Brain microvascular endothelial cell (primary cell): ENCODE data around the gene THRAP3.

ENCODE experiments used
- DNase-seq: peaks from one replicate; pipeline ENCODE4 v3.0.0-alpha.2; 2020
- H3K27ac ChIP-seq: fragments of 250-450 bp; sonication (Bioruptor Pico); 2 replicates; pipeline ENCODE4 v1.5.1; 2020; ENCODE audit warnings: mild to moderate bottlenecking, moderate library complexity
- H3K27me3 ChIP-seq: fragments of 250-450 bp; sonication (Bioruptor Pico); replicated peaks from 2 replicates; pipeline ENCODE4 v1.5.1; 2020; ENCODE audit warnings: mild to moderate bottlenecking
- H3K36me3 ChIP-seq: fragments of 250-450 bp; sonication (Bioruptor Pico); replicated peaks from 2 replicates; pipeline ENCODE4 v1.5.1; 2020; ENCODE audit warnings: mild to moderate bottlenecking
- H3K4me3 ChIP-seq: 2 replicates; pipeline ENCODE4 v1.5.1; 2011; ENCODE audit warnings: low read depth, mild to moderate bottlenecking, control low read depth, low read length, moderate library complexity
- in situ Hi-C: cut with HindIII; loops from 2 replicates; pipeline ENCODE4 v1.10.0; 2017; ENCODE audit warnings: low sequenced_read_pairs, low pct_ligation_motif_present
- TF ChIP-seq, protein P1 (sequence below): IDR thresholded peaks from 2 replicates; pipeline ENCODE4 v1.5.1; 2011; ENCODE audit warnings: low read depth, mild to moderate bottlenecking, moderate library complexity, low read length, control low read depth, inconsistent platforms; ENCODE audit errors: missing control alignments

Gene THRAP3

DNA sequence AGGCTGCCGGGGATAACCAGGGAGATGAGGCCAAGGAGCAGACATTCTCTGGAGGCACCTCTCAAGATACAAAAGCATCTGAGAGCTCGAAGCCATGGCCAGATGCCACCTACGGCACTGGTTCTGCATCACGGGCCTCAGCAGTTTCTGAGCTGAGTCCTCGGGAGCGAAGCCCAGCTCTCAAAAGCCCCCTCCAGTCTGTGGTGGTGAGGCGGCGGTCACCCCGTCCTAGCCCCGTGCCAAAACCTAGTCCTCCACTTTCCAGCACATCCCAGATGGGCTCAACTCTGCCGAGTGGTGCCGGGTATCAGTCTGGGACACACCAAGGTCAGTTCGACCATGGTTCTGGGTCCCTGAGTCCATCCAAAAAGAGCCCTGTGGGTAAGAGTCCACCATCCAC, 62.6 kb downstream of the THRAP3 start:
- H3K4me3 ChIP-seq, result no peak overlapping the region
- no peak for DNase-seq
- TF ChIP-seq, protein P1, sequence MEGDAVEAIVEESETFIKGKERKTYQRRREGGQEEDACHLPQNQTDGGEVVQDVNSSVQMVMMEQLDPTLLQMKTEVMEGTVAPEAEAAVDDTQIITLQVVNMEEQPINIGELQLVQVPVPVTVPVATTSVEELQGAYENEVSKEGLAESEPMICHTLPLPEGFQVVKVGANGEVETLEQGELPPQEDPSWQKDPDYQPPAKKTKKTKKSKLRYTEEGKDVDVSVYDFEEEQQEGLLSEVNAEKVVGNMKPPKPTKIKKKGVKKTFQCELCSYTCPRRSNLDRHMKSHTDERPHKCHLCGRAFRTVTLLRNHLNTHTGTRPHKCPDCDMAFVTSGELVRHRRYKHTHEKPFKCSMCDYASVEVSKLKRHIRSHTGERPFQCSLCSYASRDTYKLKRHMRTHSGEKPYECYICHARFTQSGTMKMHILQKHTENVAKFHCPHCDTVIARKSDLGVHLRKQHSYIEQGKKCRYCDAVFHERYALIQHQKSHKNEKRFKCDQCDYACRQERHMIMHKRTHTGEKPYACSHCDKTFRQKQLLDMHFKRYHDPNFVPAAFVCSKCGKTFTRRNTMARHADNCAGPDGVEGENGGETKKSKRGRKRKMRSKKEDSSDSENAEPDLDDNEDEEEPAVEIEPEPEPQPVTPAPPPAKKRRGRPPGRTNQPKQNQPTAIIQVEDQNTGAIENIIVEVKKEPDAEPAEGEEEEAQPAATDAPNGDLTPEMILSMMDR, result no peak
- in situ Hi-C loops, result loop anchor here (10.0 kb wide), 1 partner anchor 152 kb away; no protein-coding TSS in a partner anchor
- H3K27me3 ChIP-seq, result no peaks in the 10 kb centered on the region
- no peak overlapping the region for H3K27ac ChIP-seq
- peaks cover 63% of the 10 kb centered on the region for H3K36me3 ChIP-seq

DNA sequence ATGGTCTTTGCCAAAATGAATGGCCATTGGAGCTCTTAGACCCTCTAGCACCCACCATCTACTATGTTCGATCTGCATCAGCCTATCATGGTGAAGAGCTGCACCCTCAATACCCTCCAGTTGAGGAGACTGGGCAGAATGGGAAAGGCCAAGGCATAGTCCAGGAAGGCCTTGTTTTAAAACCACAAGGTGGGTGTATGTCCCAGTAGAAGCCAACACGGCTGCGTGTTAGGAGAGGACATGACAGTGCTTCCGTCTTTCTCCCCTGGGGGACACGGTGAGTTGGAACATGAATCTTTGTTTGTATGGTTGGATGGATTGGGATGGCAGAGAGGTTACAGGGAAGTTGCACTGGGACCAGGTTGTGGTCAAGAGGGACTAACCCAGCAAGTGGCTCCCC, 63.4 kb downstream of the THRAP3 start:
- Histone ChIP-seq H3K4me3 (no peak overlapping the region), H3K27ac (no peak overlapping the region), H3K27me3 (no peaks in the 10 kb centered on the region), H3K36me3 (peaks cover 68% of the 10 kb centered on the region)
- in situ Hi-C loops, result loop anchor here (10.0 kb wide), 1 partner anchor 153 kb away; no protein-coding TSS in a partner anchor
- DNase-seq, result no peak
- TF ChIP-seq, protein P1, result no peak

DNA sequence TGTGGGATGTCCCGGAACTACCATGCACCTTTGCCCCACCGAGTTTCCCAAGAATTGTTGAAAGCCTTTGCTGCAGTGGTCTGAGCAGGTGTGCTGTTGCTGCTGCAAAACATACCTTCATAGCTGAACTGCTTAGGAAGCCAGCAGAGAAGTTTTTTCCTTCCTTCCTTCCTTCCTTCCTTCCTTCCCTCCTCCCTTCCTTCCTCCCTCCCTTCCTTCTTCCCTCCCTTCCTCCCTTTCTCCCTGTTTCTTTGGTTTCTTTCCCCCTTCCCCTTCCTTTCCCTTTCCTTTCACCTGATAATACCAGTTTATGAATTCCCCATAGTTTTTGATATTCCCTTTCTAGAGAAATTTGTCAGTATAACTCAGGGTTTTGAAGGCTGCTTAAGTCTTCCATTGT, 71.1 kb downstream of the THRAP3 start:
- no peak overlapping the region for H3K27ac ChIP-seq
- DNase-seq, result no peak
- TF ChIP-seq, protein P1, result no peak
- H3K4me3 ChIP-seq, result no peak overlapping the region
- H3K36me3 ChIP-seq, result peaks cover 59% of the 10 kb centered on the region
- in situ Hi-C loops, result no loop called here
- H3K27me3 ChIP-seq, result no peaks in the 10 kb centered on the region

DNA sequence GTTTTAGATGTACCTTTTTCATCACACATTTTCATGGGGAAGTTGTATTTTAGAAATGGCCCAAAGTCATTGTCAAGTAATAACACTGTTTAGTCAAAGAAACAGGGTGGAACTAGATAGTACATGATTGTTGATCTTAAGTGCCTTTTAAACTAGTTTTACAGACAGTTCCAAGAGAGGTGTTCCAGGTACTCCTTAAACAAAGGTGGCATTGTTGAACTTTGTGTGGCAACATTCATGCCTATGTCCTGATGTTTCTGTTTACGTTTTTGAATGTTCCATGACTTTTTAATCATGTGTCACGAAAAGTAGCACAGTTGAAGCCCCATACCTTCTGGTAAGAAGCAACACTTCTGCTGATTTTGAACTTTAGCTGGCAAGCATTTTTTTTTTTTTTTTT, 72.8 kb downstream of the THRAP3 start:
- no peak overlapping the region for H3K4me3 ChIP-seq
- no peak overlapping the region for H3K27ac ChIP-seq
- TF ChIP-seq, protein P1, result no peak
- no peaks in the 10 kb centered on the region for H3K27me3 ChIP-seq
- in situ Hi-C loops, result no loop called here
- peaks cover 61% of the 10 kb centered on the region for H3K36me3 ChIP-seq
- no peak for DNase-seq

DNA sequence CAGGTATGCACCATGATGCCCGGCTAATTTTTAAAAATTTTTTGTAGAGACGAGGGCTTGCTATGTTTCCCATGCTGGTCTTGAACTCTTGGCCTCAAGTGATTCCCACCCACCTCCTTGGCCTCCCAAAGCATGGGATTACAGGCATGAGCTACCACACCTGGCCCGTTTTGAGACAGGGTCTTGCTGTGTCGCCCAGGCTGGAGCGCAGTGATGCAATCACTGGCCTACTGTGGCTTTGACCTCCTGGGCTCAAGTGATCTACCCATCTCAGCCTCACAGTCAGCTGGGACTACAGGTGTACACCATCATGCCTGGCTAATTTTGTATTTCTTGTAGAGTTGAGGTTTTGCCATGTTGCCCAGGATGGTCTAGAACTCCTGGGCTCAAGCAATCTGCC, 74.4 kb downstream of the THRAP3 start:
- H3K27ac ChIP-seq, result no peak overlapping the region
- in situ Hi-C loops, result no loop called here
- no peaks in the 10 kb centered on the region for H3K27me3 ChIP-seq
- DNase-seq, result no peak
- H3K36me3 ChIP-seq, result peaks cover 62% of the 10 kb centered on the region
- H3K4me3 ChIP-seq, result no peak overlapping the region
- TF ChIP-seq, protein P1, result no peak

DNA sequence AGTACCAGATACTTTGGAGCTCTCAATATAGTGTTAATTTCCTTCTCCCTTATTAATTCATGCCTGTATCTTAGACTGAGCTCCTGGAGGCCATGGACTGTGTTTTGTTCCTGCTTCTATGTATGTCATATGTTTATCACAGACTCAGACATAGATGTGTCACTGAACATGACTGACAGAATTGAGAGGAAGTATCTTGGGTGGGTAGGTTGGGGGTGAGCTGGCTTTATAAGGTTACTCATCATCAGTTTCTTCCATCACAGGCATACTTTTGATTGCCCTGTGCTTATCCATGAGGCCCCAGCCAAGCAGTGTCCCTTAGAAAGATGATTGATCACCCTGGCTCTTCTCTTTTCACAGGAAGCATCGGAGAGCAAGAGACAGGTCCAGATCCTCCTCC, 76.3 kb downstream of the THRAP3 start:
- TF ChIP-seq, protein P1, result no peak
- in situ Hi-C loops, result no loop called here
- H3K36me3 ChIP-seq, result peaks cover 55% of the 10 kb centered on the region
- peak; percentile 25 for DNase-seq
- peak overlapping the region; percentile 47 for H3K27ac ChIP-seq
- H3K4me3 ChIP-seq, result no peak overlapping the region
- H3K27me3 ChIP-seq, result no peaks in the 10 kb centered on the region
